ENCODE data around the gene CHAC1.

Gene CHAC1

GRCh38 chr15:40958146-40958545 lies 4.9 kb downstream of the CHAC1 start:
- Histone ChIP-seq H3K79me1 (ENCODE audit: low read length) (peaks cover 3% of the 10 kb centered on the region), H3K14ac (ENCODE audit: low read length) (no peak overlapping the region), H3K18ac (ENCODE audit: low read length) (no peak overlapping the region), H4K91ac (ENCODE audit: low read depth, low read length) (no peak overlapping the region), H3K4me1 (ENCODE audit: control insufficient read depth in 1 of 2, insufficient read depth in 2 of 2, low read length in 2 of 2) (peaks cover 0 to 5% of the 10 kb centered on the region in 2 experiments), H3K4me3 (ENCODE audit: low read depth, low read length) (no peak overlapping the region), H4K12ac (ENCODE audit: low read depth, low read length) (no peak overlapping the region), H2BK12ac (ENCODE audit: low read length) (no peak overlapping the region), H3K27ac (ENCODE audit: low read depth, low read length) (no peak overlapping the region), H3K79me2 (ENCODE audit: control insufficient read depth, insufficient read depth, low read length, poor library complexity) (peaks cover 3% of the 10 kb centered on the region), H3K9me3 (ENCODE audit: insufficient read depth, low read depth, low read length) (peaks cover 2% of the 10 kb centered on the region), H2AK5ac (ENCODE audit: low read length) (no peak overlapping the region), H2BK5ac (ENCODE audit: low read depth, low read length, poor library complexity) (no peak overlapping the region), H3K36me3 (ENCODE audit: control insufficient read depth in 1 of 2, insufficient read depth in 2 of 2, low read length in 2 of 2) (no peaks in the 10 kb centered on the region), H3K23ac (ENCODE audit: low read length) (no peak overlapping the region), H3K9ac (ENCODE audit: low read length) (no peak overlapping the region), H2AFZ (ENCODE audit: insufficient read depth, low read length, poor library complexity) (no peak overlapping the region), H3K4me2 (ENCODE audit: low read length) (no peak overlapping the region), H3K27me3 (ENCODE audit: insufficient read depth, low read length) (no peaks in the 10 kb centered on the region), H4K8ac (ENCODE audit: low read depth, low read length) (no peak overlapping the region), H2BK120ac (ENCODE audit: insufficient read depth, low read length, poor library complexity) (no peak overlapping the region), H3K4ac (ENCODE audit: low read depth, low read length) (no peak overlapping the region)
- WGBS (ENCODE audit: extremely low coverage, insufficient coverage, insufficient read length): no CpG with 5 or more reads among the region's 6 CpGs
- DNase-seq: no peak

- H4K91ac ChIP-seq (ENCODE audit: low read depth, low read length): no peak overlapping the region
Observed at GRCh38 chr15:40958723-40959122, 5.5 kb downstream of the CHAC1 start.

GRCh38 chr15:40959331-40960141 lies 6.3 kb downstream of the CHAC1 start:
- DNase-seq: no peak

More at GRCh38 chr15:40958723-40959122, 5.5 kb downstream of the CHAC1 start:
- H3K23ac ChIP-seq (ENCODE audit: low read length): no peak overlapping the region
- no peak overlapping the region for H4K8ac ChIP-seq (ENCODE audit: low read depth, low read length)
- no peak overlapping the region for H3K9ac ChIP-seq (ENCODE audit: low read length)
- H2AFZ ChIP-seq (ENCODE audit: insufficient read depth, low read length, poor library complexity): no peak overlapping the region
- H3K36me3 ChIP-seq (ENCODE audit: control insufficient read depth in 1 of 2, insufficient read depth in 2 of 2, low read length in 2 of 2): no peaks in the 10 kb centered on the region
- no peak overlapping the region for H3K4me2 ChIP-seq (ENCODE audit: low read length)
- no peaks in the 10 kb centered on the region for H3K27me3 ChIP-seq (ENCODE audit: insufficient read depth, low read length)
- no peak overlapping the region for H2BK12ac ChIP-seq (ENCODE audit: low read length)
- whole genome bisulfite sequencing (ENCODE audit: extremely low coverage, insufficient coverage, insufficient read length): no CpG with 5 or more reads among the region's 8 CpGs
- no peak overlapping the region for H2BK5ac ChIP-seq (ENCODE audit: low read depth, low read length, poor library complexity)
- H3K4ac ChIP-seq (ENCODE audit: low read depth, low read length): no peak overlapping the region
- H3K4me1 ChIP-seq (ENCODE audit: control insufficient read depth in 1 of 2, insufficient read depth in 2 of 2, low read length in 2 of 2): peaks cover 0 to 1% of the 10 kb centered on the region in 2 experiments
- peaks cover 2% of the 10 kb centered on the region for H3K9me3 ChIP-seq (ENCODE audit: insufficient read depth, low read depth, low read length)
- DNase-seq: no peak
- no peak overlapping the region for H2AK5ac ChIP-seq (ENCODE audit: low read length)
- H3K14ac ChIP-seq (ENCODE audit: low read length): no peak overlapping the region
- no peak overlapping the region for H3K27ac ChIP-seq (ENCODE audit: low read depth, low read length)
- no peaks in the 10 kb centered on the region for H3K79me2 ChIP-seq (ENCODE audit: control insufficient read depth, insufficient read depth, low read length, poor library complexity)
- no peaks in the 10 kb centered on the region for H3K79me1 ChIP-seq (ENCODE audit: low read length)
- no peak overlapping the region for H4K12ac ChIP-seq (ENCODE audit: low read depth, low read length)
- no peak overlapping the region for H3K4me3 ChIP-seq (ENCODE audit: low read depth, low read length)
- no peak overlapping the region for H3K18ac ChIP-seq (ENCODE audit: low read length)
- H2BK120ac ChIP-seq (ENCODE audit: insufficient read depth, low read length, poor library complexity): no peak overlapping the region

GRCh38 chr15:40960151-40960885 lies 7.0 kb downstream of the CHAC1 start:
- WGBS (ENCODE audit: extremely low coverage, insufficient coverage, insufficient read length): no CpG with 5 or more reads among the region's 16 CpGs

More at GRCh38 chr15:40959331-40960141, 6.3 kb downstream of the CHAC1 start:
- Histone ChIP-seq H3K4me1 (ENCODE audit: control insufficient read depth in 1 of 2, insufficient read depth in 2 of 2, low read length in 2 of 2) (no peaks in the 10 kb centered on the region), H3K27ac (ENCODE audit: low read depth, low read length) (no peak overlapping the region), H3K4me3 (ENCODE audit: low read depth, low read length) (no peak overlapping the region), H4K12ac (ENCODE audit: low read depth, low read length) (no peak overlapping the region), H2BK12ac (ENCODE audit: low read length) (no peak overlapping the region), H3K4me2 (ENCODE audit: low read length) (no peak overlapping the region), H3K27me3 (ENCODE audit: insufficient read depth, low read length) (no peaks in the 10 kb centered on the region), H3K18ac (ENCODE audit: low read length) (no peak overlapping the region), H4K91ac (ENCODE audit: low read depth, low read length) (no peak overlapping the region), H2BK5ac (ENCODE audit: low read depth, low read length, poor library complexity) (no peak overlapping the region), H3K4ac (ENCODE audit: low read depth, low read length) (no peak overlapping the region), H4K8ac (ENCODE audit: low read depth, low read length) (no peak overlapping the region), H3K36me3 (ENCODE audit: control insufficient read depth in 1 of 2, insufficient read depth in 2 of 2, low read length in 2 of 2) (no peaks in the 10 kb centered on the region), H3K23ac (ENCODE audit: low read length) (no peak overlapping the region), H3K79me2 (ENCODE audit: control insufficient read depth, insufficient read depth, low read length, poor library complexity) (no peaks in the 10 kb centered on the region), H2BK120ac (ENCODE audit: insufficient read depth, low read length, poor library complexity) (no peak overlapping the region), H3K79me1 (ENCODE audit: low read length) (no peaks in the 10 kb centered on the region), H2AK5ac (ENCODE audit: low read length) (no peak overlapping the region), H3K9ac (ENCODE audit: low read length) (no peak overlapping the region), H2AFZ (ENCODE audit: insufficient read depth, low read length, poor library complexity) (no peak overlapping the region), H3K14ac (ENCODE audit: low read length) (no peak overlapping the region), H3K9me3 (ENCODE audit: insufficient read depth, low read depth, low read length) (peaks cover 2% of the 10 kb centered on the region)
- no CpG with 5 or more reads among the region's 22 CpGs for WGBS (ENCODE audit: extremely low coverage, insufficient coverage, insufficient read length)

More at GRCh38 chr15:40960151-40960885, 7.0 kb downstream of the CHAC1 start:
- Histone ChIP-seq H3K36me3 (ENCODE audit: control insufficient read depth in 1 of 2, insufficient read depth in 2 of 2, low read length in 2 of 2) (no peaks in the 10 kb centered on the region), H2AFZ (ENCODE audit: insufficient read depth, low read length, poor library complexity) (no peak overlapping the region), H3K9ac (ENCODE audit: low read length) (no peak overlapping the region), H4K8ac (ENCODE audit: low read depth, low read length) (no peak overlapping the region), H3K14ac (ENCODE audit: low read length) (no peak overlapping the region), H2BK12ac (ENCODE audit: low read length) (no peak overlapping the region), H3K18ac (ENCODE audit: low read length) (no peak overlapping the region), H3K9me3 (ENCODE audit: insufficient read depth, low read depth, low read length) (peaks cover 2% of the 10 kb centered on the region), H2AK5ac (ENCODE audit: low read length) (no peak overlapping the region), H3K79me2 (ENCODE audit: control insufficient read depth, insufficient read depth, low read length, poor library complexity) (no peaks in the 10 kb centered on the region), H3K4me1 (ENCODE audit: control insufficient read depth in 1 of 2, insufficient read depth in 2 of 2, low read length in 2 of 2) (no peaks in the 10 kb centered on the region), H3K27ac (ENCODE audit: low read depth, low read length) (no peak overlapping the region), H3K4me2 (ENCODE audit: low read length) (no peak overlapping the region), H2BK5ac (ENCODE audit: low read depth, low read length, poor library complexity) (no peak overlapping the region), H3K23ac (ENCODE audit: low read length) (no peak overlapping the region), H3K27me3 (ENCODE audit: insufficient read depth, low read length) (no peaks in the 10 kb centered on the region), H3K79me1 (ENCODE audit: low read length) (no peaks in the 10 kb centered on the region), H2BK120ac (ENCODE audit: insufficient read depth, low read length, poor library complexity) (no peak overlapping the region), H4K91ac (ENCODE audit: low read depth, low read length) (no peak overlapping the region), H3K4me3 (ENCODE audit: low read depth, low read length) (no peak overlapping the region), H4K12ac (ENCODE audit: low read depth, low read length) (no peak overlapping the region), H3K4ac (ENCODE audit: low read depth, low read length) (no peak overlapping the region)
- DNase-seq: no peak

All from trophoblast cell (in vitro differentiated cells and primary cell).